ENCODE measurements around the gene SEPHS1.
"Not testable (repeated sequence)": the region's sequence is repeated elsewhere in the genome, so short reads cannot be mapped to it uniquely, and the experiment has no call there.

SEPHS1 gene

DNA sequence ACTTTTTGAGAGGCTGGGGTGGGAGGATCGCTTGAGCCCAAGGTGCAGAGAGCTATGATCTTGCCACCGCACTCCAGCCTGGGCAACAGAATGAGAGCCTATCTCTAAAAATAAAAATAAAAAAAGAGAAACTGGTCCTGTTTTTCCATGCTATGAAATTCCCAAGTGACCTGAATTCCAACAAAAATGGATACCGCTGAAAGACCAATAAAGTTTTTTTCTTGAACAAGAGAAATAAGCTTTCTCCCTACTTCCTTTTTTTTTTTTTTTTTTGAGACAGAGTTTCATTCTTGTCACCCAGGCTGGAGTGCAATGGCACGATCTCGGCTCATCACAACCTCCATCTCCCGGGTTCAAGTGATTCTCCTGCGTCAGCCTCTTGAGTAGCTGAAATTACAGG is 12.5 kb upstream of the SEPHS1 start:
- DNase-seq (ENCODE audit: low read depth in 2 of 2) = no peak

DNA sequence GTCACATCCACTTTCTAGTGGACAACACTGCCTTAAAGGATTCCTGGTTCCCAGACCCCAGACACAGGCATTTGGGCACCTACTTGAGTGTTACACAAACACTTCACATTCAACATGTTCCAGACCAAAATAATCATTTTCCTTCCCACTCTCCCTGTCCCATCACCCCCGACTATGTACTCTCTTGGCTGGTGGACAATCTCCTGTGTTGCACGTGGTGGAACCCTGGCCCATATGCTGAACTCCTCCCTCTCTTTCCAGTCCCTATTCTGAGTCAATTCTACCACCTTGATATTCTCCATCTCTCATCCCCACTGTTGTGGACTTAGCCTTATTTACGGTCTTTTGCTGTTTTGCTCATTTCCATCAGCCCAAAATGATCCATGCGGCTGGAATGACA is 8.3 kb upstream of the SEPHS1 start:
- no peak for DNase-seq (ENCODE audit: low read depth in 2 of 2)

DNA sequence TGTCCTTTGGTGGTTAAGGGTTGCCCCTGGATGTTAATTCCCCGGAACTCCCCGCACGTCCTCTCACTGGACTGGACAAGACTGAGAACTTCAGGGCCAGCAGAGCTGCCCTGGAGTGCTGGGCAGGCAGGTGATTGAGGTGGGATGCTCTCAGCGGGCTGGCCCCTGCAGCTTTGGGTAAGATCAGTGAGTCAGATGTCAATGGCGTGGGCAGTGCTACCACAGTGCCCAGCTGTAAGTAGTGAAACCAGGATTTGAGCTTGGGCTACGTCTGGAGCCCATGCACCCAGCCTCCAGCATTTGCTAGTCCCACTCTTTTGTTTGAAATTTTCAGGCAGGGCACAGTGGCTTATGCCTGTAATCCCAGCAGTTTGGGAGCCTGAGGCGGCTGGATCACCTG is 6.7 kb upstream of the SEPHS1 start:
- no peak for DNase-seq (ENCODE audit: low read depth in 2 of 2)

GRCh38 chr10:13352519-13352918 is 4.4 kb upstream of the SEPHS1 start:
- DNase-seq (ENCODE audit: low read depth in 2 of 2) = no peak

DNA sequence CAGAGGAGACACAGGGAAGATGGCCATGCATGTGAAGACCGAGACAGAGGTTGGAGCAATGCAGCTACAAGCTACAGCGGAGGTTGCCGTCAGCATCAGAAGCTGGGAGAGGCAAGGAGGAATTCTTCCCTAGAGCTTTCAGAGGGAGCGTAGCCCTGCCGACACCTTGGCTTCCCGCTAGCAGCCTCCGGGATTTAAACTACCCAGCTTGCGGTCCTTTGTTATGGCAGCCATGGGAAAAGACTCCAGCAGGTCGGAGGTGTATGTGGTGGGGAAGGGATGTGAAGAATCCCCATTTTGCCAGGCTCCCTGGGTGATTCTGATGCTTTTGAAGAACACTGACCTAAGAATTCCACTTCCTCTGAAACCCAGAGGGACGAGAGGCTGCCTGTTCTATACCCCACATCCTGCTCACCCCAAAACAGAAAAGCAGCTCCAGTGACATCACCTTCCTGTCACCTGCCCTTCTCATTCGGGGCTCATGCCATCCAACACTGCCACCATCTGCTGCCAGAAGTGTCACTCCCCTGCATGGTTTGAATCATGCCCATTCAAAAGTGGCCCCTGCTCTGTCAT is 3.3 kb upstream of the SEPHS1 start:
- DNase-seq (ENCODE audit: low read depth in 2 of 2) = no peak

DNA sequence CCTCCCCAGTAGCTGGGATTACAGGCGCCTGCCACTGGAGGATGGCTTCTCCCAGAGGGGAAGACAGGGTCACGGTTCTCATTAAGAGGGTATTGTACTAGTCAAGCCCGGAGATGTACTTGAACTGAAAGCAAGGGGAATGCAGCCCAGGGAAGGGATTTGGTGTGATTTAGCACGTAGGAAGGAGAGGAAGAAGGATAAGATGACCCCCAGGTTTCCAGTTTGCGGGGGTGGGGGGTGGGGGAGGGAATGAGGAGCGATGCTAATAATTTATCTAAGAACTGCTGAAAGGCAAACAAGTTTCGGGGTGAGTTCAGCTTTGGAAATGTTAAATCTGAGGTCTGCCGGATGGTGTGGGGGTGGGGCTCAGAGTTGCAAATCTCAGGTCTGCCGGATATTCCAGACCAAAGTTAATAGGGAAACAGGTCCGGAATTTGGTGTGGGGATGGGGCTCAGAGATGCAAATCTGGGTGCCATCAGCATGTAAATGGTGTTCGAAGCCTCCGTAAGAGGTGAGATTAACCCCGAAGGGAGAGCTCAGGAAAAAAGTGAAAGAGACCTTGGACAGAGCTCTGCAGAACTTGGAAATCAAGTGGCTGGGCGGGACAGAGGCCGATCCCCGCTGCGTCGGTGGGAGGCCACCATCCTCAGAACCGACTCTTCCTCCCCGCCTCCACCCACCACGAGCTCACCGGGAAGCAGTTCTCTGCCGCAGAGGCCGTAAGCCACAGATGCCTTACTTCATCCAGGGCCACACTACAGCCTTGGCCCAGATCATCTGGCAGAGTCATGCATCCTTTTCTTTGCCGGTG is 1.6 kb upstream of the SEPHS1 start:
- peak in 1 of 2 donors; percentile 18 for DNase-seq (ENCODE audit: low read depth in 2 of 2)

GRCh38 chr10:13347500-13348156 is 465 bp downstream of the SEPHS1 start:
- DNase-seq (ENCODE audit: low read depth in 2 of 2) = peak; percentile 60 to 80

DNA sequence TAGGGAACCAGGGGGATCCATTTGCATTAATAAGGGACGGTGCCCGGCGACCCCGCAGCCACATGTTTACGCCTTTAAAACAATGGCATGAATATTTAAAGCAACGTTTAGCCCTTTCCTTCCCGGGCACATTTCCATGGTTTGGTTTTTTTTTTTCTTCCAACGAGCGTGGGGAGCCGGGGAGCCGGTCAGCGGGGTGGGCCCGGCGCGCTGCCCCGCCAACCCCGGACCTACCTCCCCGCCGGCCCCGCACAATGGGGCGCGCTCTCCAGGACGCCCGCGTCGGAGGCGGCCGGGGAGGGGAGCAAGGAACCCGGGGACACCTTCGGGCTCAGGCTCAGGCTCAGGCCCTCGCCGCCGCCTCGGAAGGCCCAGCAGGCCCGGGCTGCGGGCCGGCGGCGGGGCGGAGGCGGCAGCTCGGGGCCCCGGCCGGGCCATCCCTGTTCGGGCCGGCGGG is 1.0 kb downstream of the SEPHS1 start:
- DNase-seq (ENCODE audit: low read depth in 2 of 2) = no peak

GRCh38 chr10:13346283-13347042 is 1.6 kb downstream of the SEPHS1 start:
- no peak for DNase-seq (ENCODE audit: low read depth in 2 of 2)

GRCh38 chr10:13340626-13341376 is 7.3 kb downstream of the SEPHS1 start:
- no peak for DNase-seq (ENCODE audit: low read depth in 2 of 2)

DNA sequence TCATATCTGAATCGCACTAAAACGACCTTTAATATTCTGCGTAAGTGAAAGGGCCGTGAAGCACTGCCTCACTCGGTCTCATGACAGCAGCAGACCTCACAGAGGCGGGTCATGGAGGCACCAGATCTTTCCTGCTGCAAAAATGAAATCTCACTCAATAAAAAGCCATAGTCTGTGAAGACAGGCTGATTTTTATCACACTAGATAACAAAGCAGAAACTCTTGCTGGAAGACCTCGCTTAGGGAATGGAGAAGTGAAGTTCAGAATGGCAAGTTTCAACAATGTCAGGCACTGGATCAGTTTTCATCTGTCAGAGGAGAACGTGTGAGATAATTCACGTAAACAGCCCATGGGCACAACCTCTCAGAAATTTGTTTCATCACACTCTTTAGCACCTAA is 8.0 kb downstream of the SEPHS1 start:
- no peak for DNase-seq (ENCODE audit: low read depth in 2 of 2)

DNA sequence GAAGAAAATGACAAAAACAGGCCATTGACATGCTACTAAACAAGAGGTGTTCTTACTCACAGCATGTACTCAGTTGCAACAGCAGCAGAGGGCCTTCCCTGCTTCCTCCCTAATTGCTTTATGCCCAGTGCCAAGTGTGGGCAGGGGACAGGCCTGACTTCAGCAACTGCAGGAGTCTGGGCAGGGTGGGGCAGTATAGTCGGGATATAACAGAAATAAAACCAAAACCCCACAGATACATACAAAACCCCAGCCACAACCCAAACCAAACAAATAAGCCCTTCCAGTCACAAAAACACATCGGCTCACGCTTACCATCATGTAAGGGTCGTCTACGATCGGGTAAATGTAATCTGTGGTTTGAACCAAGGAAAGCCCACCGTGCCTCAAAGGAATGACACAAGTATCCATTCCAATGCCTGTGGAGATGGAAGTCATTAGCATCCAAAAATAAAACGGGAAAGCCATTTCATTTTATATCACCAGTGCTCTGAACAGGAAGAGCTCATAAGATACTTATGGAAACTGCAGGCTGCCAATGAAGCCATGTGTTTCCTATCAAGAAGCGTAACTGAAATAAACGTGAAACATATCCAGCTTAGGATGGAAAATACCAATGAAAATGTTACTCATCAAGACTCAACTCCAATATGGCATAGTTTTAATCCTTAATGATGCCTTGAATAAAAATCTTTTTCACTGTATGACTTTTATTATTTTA is 9.5 kb downstream of the SEPHS1 start:
- no peak for DNase-seq (ENCODE audit: low read depth in 2 of 2)

DNA sequence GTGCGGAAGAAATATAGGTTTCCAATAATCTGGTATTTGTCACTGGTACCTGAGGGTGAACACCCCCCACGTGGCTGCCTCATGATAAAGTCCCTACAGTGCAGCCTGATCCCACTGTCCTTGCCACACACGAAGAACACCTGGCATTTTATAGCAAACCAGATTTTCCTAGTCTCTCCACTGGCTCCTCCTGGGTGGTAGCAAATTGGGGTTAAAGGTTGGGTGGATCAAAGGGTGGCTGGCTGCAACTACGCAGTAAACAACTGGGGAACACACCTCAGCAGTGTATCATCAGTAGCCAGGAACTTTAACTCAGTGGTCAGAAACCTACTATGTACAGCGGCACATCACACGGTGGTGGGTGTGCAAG is 10.3 kb downstream of the SEPHS1 start:
- no peak for DNase-seq (ENCODE audit: low read depth in 2 of 2)

- no peak for DNase-seq (ENCODE audit: low read depth in 2 of 2)
Measured at GRCh38 chr10:13337128-13337826, 10.8 kb downstream of the SEPHS1 start.

DNA sequence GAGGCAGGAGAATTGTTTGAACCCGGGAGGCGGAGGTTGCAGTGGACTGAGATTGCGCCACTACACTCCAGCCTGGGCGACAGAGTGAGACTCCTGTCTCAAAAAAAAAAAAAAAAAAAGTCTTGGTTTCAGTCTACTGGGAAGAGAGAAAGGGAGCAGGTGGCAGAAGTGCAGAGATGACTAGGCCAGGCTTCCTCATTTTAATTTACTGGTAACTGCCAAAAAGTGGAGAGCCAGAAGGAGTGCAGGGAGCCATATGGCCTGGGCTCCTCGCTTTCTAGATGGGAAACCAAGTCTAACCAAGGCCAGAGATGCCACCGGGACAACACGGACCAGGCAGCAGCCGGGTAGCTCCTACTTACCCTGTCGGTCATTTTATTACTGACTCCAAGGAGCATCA is 12.2 kb downstream of the SEPHS1 start:
- DNase-seq (ENCODE audit: low read depth in 2 of 2) = no peak

DNA sequence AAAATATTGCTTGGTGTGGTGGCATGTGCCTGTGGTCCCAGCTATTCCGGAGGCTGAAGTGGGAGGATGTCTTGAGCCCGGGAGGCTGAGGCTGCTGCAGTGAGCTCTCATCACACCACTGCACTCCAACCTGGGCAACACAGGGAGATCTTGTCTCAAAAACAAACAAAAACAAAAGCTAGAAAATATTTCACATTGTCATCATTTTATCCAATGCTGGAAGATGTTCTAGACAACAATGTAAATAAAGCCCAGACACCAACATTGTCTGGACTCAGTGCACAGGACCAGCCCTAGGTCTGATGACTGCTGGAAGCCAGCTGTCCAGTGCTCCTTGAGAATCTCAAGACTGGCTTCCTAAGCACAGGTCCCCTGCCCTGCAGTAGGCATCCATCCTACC is 13.5 kb downstream of the SEPHS1 start:
- no peak for DNase-seq (ENCODE audit: low read depth in 2 of 2)

GRCh38 chr10:13331646-13332045 is 16.4 kb downstream of the SEPHS1 start:
- DNase-seq (ENCODE audit: low read depth in 2 of 2) = no peak

- not testable (repeated sequence) for DNase-seq (ENCODE audit: low read depth in 2 of 2)
Measured at GRCh38 chr10:13330980-13331379, 17.1 kb downstream of the SEPHS1 start.

DNA sequence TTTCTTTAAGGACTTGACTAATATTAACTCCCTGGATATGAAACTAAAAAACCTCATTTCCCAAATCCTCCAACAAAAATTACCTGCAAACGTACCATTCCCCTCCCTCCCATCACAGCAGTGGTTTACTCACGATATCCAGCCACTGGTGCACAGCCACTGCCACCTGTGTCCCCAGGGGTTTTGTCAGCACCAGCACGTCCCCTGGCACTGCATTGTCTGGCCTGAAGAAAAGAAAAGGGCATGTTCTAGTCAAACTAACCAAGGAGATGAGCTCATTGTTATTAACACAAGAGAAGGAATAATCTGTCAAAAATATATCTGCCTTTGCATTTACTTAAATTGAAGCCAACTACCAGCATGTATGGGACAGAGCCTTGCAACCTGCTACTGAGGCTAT is 18.5 kb downstream of the SEPHS1 start:
- DNase-seq (ENCODE audit: low read depth in 2 of 2) = no peak

- DNase-seq (ENCODE audit: low read depth in 2 of 2) = no peak
Measured at GRCh38 chr10:13328613-13329012, 19.5 kb downstream of the SEPHS1 start.

Data from stimulated activated CD4-positive, alpha-beta T cell treated with anti-CD3 and anti-CD28 coated beads, Interleukin-1b, Interleukin-23, amount 100 ng/mL, for 4 hours (primary cell).